ENCODE data around the gene CMPK2.

CMPK2 gene

DNA sequence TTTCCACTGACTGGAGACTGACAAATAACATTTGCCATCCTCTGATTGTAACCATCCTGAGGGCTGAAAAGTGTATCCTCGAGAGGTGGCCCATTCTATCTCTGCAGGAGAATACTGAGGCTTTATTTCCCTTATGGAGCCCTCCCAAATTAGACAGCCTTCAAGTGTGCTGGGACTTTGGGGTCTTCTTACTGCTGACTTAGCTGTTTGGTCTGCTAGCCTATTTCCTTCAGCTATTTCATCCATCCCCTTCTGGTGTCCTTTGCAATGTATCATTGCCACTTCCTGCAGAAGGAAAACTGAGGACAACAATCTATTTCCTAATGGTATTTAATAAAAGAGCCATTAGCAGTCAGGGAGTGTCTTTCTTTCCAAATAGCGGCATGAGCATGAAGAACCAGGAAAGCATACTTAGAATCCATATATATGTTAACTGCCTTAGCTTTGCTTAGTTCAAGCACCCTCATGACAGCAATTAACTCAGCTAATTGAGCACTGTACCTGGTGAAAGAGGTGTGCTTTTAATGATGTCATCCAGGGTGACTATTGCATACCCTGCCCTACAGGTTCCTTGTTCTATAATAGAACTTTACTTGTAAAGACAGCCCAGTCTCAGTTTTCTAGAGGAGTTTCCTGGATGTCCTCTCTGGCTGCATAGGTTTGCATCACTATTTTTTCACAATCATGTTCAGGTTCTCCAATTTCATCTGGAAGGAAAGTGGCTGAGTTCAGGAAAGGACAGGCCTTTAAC lies 24.0 kb downstream of the CMPK2 start:
- DNase-seq (ENCODE audit: low read depth): no peak

DNA sequence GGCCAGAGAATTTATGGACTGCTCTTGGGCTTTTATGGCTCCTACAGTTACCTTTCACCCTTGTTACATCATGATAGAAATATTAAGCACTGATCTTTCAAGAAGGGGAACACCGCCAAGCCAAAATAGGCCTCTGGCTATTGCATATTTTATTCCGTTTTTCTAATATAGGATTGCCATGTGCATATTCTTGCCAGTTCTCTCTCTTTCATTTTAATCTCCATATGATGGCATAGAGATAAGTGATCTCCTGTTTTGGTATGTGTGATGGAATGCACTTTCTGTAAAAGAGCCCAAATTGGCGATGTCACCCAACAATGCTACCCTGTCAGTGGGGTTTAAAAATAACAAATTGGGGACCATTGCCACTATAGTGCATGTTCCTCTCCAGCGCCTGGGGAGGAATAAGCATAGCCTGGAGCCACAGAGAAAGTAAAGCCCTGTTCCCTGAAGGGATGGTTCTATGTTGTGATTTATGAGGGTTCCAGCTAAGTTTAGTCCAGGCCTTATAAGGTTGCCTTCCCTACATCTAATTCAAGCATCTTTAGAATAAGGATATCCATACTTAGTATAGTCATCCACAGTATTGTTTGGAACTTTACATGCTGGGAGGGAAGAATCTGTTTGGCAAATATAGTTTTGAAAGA lies 26.9 kb downstream of the CMPK2 start:
- DNase-seq (ENCODE audit: low read depth): no peak

DNA sequence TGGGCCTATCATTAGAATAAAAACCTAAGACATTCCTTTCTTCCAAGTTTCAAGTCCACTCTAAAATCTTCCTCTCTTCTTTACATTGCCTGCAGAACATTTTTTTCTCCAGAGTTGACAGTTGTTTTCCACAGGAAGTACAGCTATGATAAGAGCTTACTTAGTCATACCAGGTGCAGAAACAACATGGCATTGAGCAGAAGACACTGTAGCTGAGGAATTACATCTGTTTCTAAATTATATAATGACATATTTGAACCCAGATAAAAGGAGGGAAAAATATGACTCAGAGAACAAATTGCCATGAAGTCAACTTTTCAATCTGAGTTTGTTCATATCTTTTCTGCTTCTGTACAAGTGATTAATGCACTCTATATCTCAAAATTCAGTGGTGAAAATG lies 30.2 kb downstream of the CMPK2 start:
- DNase-seq (ENCODE audit: low read depth): no peak

DNA sequence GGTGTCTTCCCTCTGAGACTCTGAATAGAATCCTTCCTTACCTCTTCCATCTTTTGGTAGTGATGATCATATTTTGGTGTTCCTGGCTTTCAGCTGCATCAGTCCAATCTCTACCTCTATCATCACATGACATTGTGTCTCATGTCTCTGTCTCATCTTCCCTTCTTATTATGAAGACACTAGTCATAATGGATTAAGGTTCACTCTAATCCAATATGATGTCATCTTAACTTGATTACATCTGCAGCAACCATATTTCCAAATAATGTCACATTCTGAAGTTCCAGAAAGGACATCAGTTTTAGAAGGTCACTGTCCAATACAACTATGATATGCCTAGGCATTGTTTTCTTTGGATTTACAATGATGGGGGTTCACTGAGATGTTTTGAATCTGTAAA lies 31.5 kb downstream of the CMPK2 start:
- no peak for DNase-seq (ENCODE audit: low read depth)

DNA sequence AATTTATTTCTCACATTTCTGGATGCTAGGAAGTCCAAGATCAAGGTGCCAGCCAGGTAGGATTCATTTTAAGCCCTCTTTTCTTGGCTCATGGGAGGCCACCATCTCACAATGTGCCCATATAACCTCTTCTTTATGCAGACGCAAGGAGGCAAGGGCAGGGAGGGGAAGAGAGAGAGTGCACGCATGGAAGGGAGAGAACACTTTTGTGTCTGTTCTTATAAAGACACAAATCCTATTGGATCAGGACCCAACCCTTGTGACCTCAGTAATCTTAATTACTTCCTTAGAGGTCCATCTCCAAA lies 32.5 kb downstream of the CMPK2 start:
- DNase-seq (ENCODE audit: low read depth): no peak

DNA sequence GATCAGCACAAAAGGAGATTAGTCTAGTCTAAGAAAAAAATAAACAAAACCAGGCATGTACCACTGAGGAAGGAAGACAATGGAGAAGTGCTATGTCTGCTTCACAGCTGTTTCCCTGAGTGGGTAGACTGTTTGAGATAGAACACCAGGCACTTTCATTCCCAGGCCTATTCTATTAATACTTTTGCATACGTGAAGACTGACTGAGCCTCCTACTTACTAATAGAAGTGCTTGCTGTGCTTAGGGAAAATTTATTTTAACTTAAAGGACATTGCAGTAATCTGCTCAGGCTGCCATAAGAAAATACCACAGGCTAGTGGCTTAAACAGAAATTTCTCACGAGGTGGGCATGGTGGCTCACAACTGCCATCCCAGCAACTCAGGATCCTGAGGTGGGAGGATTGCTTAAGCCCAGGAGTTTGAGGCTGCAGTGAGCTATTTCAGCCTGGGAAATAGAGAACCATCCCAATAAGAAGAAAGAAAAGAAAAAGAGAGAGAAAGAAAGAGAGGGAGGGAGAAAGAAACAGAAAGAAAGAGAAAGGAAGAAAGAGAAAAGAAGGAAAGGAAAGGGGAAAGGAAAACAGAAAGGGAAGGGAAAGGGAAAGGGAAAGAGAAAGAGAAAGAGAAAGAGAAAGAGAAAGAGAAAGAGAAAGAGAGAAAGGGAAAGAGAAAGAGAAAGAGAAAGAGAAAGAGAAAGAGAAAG lies 33.0 kb downstream of the CMPK2 start:
- no peak for DNase-seq (ENCODE audit: low read depth)

DNA sequence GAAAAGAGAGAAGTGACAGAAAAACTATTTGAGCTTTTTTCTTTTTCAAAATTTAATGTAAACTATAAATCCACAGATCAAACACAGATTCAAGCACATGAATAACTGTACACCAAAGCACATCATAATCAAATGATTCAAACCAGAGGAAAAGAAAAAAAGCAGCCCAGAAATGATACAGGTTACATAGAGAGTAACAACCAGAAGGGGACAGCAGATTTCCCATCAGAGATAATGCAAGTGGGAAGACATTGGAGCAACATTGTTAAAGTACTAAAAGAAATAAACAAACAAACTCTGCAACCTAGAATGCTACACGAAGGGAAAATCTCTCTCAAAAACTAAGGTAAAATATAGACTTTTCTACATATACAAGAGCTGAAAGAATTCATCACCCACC lies 34.5 kb downstream of the CMPK2 start:
- no peak for DNase-seq (ENCODE audit: low read depth)

DNA sequence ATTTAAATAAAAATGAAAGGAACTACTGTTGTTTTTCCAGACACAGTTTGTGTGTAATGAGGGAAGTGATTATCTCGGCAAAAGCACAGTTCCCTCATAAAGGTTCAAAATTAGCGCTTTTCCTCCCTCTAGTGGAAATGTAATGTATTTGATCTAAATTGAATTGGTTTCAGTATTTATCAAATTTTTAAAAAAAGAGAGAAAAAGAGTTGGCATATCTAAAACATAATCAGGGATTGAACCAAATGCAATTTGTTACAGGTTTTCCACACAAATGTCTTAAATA lies 37.5 kb downstream of the CMPK2 start:
- peak; percentile 19 for DNase-seq (ENCODE audit: low read depth)

DNA sequence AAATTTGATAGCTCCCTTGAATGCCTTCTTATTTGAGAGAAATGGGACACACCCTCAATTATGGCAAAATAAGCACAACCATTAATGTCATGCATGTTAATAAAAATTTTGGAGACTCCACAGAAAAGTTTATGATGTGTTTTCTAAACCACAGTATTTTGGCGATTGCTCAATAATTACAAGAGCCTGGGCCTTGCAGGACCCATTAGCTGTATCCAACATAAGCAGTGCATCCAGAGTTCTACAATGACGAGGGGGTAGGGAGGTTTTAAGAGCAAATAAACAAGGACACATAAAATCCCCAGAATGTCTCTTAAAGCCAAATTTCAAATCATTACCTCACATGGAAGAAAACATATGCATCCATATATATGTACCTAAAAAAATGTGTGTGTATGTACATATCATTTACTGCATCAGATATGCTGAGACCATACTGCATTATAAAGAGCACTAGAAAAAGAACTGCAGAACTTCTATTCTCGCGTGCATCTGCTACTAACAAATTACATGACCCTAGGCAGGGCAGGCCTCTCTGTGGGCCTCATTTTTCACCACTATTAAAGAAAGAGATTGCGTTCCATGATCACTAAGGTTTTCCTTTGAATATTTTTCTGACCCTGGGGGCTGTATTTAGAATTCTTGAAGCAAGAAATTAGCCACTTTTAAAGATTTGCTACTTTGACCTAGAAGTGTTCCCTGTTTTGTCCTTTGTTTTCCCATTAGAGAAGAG lies 38.0 kb downstream of the CMPK2 start:
- no peak for DNase-seq (ENCODE audit: low read depth)

DNA sequence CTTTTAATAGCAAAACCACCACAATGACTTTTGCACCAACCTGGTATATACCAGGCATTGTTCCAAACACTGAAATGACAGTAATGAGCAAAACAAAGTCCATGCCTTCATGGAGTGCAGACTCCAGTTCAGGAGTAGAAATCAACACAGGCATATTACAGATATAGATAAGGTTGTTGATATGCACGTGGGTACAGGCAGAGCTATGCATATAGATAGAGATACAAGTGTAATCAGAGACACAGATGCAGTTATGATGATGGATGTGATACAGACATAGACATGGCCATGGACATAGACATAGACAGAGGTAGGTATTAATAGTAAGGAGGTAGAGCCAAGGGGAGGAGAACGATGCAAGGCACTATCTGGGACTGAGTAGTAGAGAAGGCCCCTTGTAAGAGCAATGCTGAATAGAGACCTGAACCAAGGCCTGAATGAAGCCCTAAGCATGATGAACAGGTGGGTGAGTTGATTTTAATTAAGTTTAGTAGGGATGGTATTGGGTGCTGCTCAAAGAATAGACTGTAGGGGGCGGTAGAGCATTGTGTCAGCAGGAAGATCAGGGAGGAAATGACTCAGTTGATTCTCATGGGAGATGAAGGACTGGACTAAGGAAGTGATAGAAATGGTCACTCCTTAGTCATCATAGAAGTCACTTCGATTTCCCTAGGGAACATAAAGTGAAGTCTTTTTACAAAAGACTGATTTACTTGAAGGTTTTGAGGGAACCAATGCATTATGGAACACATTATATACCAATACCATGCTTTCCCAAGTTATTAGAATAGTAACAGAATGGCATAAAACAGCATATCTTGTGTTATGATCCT lies 39.4 kb downstream of the CMPK2 start:
- peak; percentile 62 for DNase-seq (ENCODE audit: low read depth)

DNA sequence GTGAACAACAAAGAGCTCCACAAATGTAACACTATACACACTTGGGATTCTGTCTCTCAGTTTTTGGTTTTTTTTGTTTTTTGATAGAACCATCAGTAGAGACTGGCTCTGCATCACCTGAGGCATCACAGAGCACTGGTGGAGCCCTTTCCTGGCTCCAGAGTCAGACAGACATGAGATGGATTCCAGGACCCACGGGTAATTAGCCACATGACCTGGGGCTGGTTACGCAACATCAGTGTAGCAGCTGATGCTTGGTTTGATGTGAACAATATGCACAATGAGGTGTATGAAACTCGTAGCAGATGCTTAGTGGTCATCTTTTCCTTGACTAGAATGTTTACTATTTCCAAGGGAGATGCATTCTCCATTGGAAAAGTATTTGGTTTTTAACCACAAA lies 40.7 kb downstream of the CMPK2 start:
- no peak for DNase-seq (ENCODE audit: low read depth)

DNA sequence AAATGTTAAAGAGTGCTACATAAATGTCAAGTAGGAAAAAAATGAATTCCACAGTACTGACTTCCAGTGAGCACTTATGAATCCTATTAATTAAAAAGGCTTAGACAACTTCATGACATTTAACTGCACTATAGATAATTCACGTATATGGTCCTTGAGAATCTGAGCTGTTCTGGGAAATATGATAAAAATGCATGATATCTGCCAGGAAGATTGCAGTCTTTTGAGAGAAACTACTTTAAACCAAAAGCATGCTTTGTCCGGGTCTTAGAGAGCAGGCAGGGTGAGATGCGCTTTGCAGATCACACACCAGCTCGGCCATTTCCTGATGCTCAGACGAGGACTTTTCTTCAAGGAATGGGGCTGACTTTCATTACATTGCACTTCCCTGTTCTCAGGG lies 42.6 kb downstream of the CMPK2 start:
- DNase-seq (ENCODE audit: low read depth): no peak

DNA sequence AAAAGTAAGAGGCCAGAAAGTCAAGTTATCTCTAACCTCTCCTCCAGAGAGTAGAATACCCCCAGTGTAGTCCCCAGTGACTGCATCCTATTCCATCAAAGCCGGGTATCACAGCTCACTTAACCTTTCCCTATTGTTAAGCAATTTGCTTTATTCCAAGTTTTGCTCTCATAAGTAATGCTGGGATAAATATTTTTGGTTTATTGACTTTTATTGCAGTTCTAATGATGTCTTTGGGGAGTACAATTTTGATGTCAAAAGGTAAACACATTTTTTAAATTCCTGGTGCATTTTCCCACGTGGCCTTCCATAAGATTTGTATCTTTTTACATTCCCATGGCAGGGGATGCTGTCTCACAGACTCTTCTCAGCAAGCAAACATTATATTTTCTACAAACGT lies 43.3 kb downstream of the CMPK2 start:
- DNase-seq (ENCODE audit: low read depth): no peak

DNA sequence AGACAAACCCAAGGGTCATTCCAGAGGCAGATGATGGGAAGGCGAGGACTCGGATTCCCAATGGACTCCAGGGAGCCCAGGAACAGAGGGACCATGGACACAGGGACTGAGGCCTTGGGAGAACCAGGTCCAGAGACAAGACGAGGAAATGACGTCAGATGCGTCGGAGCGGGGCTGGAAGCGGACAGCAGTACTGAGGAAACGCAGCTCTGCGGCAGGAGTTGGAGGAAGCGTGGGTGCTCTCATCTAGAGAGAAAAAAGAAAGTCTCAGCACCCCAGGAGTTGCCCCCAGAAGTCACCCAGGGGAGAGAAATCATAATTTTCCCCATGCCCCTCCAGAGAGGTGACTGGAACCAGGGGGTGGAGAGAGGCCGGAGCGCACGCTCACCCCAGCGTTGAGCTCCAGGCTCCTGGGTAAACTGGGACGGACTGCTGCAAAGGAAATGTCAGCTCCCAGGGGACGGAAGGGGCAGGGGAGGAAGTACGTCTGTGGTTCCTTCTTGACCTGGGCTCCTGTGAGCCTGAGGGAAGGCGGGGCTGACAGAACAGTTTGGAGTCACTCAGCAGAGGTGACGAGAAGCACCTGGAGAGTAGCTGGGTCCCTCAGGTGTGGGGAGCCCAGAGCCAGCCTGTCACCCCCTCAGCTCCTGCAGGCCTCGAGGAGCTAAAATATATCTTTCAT lies 44.7 kb downstream of the CMPK2 start:
- DNase-seq (ENCODE audit: low read depth): no peak

DNA sequence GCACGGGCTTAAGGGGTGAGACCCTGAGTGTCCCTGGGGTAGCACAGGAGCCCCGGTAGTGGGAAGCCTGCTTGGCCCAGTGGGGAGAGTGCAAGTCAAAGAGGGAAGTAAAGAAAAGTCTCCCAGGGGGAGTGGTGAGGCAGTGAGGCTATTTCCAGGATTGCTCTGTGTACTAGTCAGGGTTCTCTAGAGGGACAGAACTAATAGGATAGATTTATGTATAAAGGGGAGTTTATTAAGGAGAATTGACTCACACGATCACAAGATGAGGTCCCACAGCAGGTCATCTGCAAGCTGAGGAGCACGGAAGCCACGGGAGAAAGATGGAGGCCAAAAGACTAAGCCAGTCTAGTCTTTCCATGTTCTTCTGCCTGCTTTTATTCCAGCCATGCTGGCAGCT lies 45.5 kb downstream of the CMPK2 start:
- DNase-seq (ENCODE audit: low read depth): no peak

DNA sequence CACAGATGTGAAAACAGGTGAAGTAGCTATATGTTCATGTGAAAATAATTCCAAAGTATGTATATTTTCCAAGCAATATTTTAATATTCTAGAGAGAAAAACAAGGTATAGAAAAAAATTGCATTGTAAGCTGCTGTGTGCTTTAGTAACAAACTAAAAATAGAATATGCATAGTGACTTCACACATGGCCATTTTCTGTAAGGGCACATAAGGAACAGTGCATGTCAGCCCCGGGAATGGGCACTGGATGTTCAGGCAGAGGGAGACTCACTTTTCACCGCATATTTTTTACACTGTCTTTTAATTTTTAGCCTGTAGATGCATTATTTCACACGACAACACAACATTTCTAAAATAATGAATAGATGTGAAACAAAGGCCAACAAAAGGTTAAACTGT lies 46.0 kb downstream of the CMPK2 start:
- DNase-seq (ENCODE audit: low read depth): no peak

DNA sequence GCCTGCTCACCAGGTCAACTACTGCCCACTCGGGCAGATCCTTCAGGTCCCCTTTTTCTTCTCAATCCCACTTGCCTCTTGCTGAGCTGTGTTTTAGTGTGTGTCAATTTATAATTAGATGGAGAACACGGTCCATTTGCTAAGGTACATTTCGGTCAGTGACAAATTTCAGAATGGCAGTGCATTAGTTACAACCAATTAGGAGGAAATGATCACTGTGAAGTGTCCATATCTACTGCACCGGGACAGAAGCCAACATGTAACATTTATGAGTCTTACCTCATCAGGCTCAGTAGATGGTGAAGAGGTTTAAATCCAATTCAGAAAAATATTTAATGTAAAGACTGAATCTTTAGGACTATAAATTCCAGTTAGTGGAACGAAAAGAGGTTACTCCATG lies 47.7 kb downstream of the CMPK2 start:
- no peak for DNase-seq (ENCODE audit: low read depth)

DNA sequence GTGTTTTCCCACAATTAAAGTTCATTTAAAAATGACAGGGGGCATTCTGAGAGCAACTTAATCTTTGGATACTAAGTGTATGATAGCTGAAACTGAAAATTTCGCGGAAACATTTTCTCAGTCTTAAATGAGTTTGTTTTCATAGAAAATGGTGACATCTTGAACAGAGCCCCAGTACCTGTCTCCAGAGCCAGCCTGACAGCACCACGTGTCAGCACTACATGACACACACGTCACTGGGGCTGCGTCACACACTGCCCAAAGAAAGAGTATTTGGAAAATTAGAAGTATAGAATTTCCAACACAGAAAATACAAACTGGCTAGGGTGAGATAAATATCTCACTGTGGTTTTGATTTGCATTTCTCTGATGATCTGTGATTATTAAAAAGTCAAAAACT lies 50.8 kb downstream of the CMPK2 start:
- no peak for DNase-seq (ENCODE audit: low read depth)

DNA sequence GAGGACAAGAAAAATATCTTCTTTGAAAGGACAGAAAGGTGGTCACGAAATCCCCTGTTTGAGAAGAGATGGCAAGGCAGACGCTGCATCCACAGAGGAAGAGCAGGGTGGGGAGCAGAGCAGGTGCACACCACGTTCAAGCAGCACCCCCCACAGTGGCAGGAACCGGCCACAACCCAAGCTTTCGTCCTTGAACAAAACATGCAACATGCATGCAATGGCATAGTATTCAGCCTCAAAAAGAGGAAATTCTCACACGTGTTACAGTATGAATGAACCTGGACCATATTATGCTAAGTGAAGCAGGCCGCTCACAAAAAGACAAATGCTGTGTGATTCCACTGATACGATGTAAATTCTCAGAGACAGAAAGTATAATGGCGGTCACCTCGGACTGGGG lies 51.4 kb downstream of the CMPK2 start:
- no peak for DNase-seq (ENCODE audit: low read depth)

DNA sequence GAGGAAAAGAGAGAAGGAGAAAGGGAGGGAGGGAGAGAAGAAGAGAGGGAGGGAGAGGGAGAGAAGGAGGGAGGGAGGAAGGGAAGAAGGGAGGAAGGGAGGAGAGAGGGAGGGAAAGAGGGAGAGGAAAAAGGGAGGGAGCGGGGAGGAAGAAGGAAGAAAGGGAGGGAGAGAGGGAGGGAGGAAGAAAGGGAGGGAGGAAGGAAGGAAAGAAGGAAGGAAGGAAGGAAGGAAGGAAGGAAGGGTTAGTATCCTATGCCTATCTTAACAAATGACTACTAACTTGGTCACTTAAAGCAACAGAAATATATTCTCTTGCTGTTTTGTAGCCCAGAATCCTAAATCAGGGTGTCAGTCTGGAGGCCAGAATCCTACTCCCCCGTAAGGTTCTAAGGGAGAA lies 52.1 kb downstream of the CMPK2 start:
- no peak for DNase-seq (ENCODE audit: low read depth)

DNA sequence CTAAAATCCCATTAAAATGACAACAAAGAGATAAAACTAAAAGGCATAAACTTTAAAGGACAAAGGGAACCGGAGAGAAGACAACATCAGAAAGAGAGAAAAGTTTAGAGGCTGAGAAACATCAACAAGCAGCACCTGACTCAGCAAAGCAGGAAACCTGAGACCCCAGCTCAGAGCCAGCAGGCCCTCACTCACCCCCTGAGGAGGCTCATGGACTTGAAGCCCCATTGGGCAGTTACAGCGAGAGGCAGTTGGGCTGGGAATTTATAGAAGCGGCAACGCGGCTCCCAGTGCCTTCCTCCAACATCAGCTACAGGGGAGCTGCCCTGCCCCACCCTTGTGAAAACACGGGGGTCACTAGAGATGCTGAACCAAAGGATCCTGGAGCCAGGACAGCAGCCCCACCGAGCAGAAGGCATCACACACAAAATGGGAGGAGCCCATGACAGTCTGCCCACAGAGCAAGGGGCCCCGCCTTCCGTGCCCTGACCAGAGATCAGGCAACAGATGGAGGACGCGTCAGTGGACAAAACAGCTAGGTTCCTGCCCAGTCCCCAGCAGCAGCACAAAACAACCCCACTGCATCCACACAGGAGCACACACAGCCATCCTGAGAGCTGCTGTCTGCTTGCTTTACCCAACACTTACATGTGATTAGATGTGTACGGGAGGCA lies 52.7 kb downstream of the CMPK2 start:
- no peak for DNase-seq (ENCODE audit: low read depth)

Data from ELR (cell line).